ENCODE results near the gene TRAM2. TPM values are rescaled to one million over a fixed set of nuclear protein-coding genes. Genes with fewer than 3 reads are reported as not detected.

Gene TRAM2
- total and polyA plus RNA-seq, 2 donors (not counting 3 experiments of a cell fraction or from before 2014, with no cell fraction given), result 85.7 to 98.6 TPM

- BruUV-seq (replicated peaks), result no TSS peak
- H3K27ac ChIP-seq (ENCODE audit: insufficient read depth, low read depth, low read length), result no peak overlapping the region
- dilution Hi-C loops (cut with MboI; ENCODE audit: extremely low pct_ligation_motif_present, low sequenced_read_pairs), result no loop called here
These were observed 63.0 kb downstream of the TRAM2 start for GRCh38 chr6:52513896-52514295.

GRCh38 chr6:52513464-52513863, 63.4 kb downstream of the TRAM2 start:
- Histone ChIP-seq H3K79me2 (ENCODE audit: control insufficient read depth, insufficient read depth, low read length) (peaks cover 17% of the 10 kb centered on the region), H3K36me3 (ENCODE audit: control insufficient read depth in 2 of 2, extremely low read depth in 1 of 2, insufficient read depth in 2 of 2, low read length in 2 of 2) (peaks cover 19 to 24% of the 10 kb centered on the region in 2 experiments), H3K4me2 (ENCODE audit: insufficient read depth, low read length) (no peak overlapping the region), H4K20me1 (replicated peaks; ENCODE audit: control insufficient read depth, extremely low read depth, insufficient read depth, low read length) (no peaks in the 10 kb centered on the region), H3K9me3 (replicated peaks; ENCODE audit: control insufficient read depth, insufficient read depth, low read length) (no peaks in the 10 kb centered on the region), H3K27ac (ENCODE audit: insufficient read depth, low read depth, low read length) (peak overlapping the region; percentile 89), H3K27me3 (ENCODE audit: control insufficient read depth in 2 of 2, insufficient read depth in 2 of 2, low read length in 2 of 2) (no peaks in the 10 kb centered on the region), H3K9me1 (replicated peaks; ENCODE audit: control insufficient read depth, extremely low read depth, insufficient read depth, low read length) (no peaks in the 10 kb centered on the region), H2AFZ (ENCODE audit: low read depth, low read length) (no peak overlapping the region), H3K4me3 (replicated peaks in 1 of 3; ENCODE audit: insufficient read depth in 1 of 3, low read depth in 1 of 3, low read length in 3 of 3) (no peak overlapping the region), H3K9ac (replicated peaks; ENCODE audit: extremely low read depth, insufficient read depth, low read length) (no peak overlapping the region), H3K4me1 (ENCODE audit: control insufficient read depth, extremely low read depth, insufficient read depth, low read length) (peaks cover 77% of the 10 kb centered on the region)
- ChIA-PET CTCF (interaction anchor here (1.7 to 2.5 kb wide), 5 partner anchors 27 to 139 kb away, joined by 4 to 9 read pairs (median 6); partner anchors contain the start of gene EFHC1), POLR2A (no interaction called here)
- intact Hi-C loops (cut with micrococcal nuclease) (loop anchor here (10.0 kb wide), 1 partner anchor 481 kb away; the partner anchor contains the start of gene GSTA4), dilution Hi-C loops (cut with MboI; ENCODE audit: extremely low pct_ligation_motif_present, low sequenced_read_pairs) (no loop called here)
- FAIRE-seq (no peak), DNase-seq (ENCODE audit: low read depth, low spot score) (no peak)
- BruUV-seq (replicated peaks), result no TSS peak
- TF ChIP-seq, protein P1, sequence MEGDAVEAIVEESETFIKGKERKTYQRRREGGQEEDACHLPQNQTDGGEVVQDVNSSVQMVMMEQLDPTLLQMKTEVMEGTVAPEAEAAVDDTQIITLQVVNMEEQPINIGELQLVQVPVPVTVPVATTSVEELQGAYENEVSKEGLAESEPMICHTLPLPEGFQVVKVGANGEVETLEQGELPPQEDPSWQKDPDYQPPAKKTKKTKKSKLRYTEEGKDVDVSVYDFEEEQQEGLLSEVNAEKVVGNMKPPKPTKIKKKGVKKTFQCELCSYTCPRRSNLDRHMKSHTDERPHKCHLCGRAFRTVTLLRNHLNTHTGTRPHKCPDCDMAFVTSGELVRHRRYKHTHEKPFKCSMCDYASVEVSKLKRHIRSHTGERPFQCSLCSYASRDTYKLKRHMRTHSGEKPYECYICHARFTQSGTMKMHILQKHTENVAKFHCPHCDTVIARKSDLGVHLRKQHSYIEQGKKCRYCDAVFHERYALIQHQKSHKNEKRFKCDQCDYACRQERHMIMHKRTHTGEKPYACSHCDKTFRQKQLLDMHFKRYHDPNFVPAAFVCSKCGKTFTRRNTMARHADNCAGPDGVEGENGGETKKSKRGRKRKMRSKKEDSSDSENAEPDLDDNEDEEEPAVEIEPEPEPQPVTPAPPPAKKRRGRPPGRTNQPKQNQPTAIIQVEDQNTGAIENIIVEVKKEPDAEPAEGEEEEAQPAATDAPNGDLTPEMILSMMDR (IDR thresholded peaks at IDR 0.05; ENCODE audit: extremely low read depth in 1 of 2, insufficient read depth in 1 of 2, low read depth in 1 of 2, low read length in 2 of 2), result no peak
- TF ChIP-seq JUN (IDR thresholded peaks at IDR 0.05; ENCODE audit: borderline replicate concordance, insufficient read depth, insufficient read length, low read depth) (no peak), POLR2A (IDR thresholded peaks at IDR 0.05; ENCODE audit: low read depth, low read length) (no peak)

More at GRCh38 chr6:52513896-52514295, 63.0 kb downstream of the TRAM2 start:
- intact Hi-C loops (cut with micrococcal nuclease), result loop anchor here (10.0 kb wide), 1 partner anchor 481 kb away; the partner anchor contains the start of gene GSTA4
- no peaks in the 10 kb centered on the region for H4K20me1 ChIP-seq (replicated peaks; ENCODE audit: control insufficient read depth, extremely low read depth, insufficient read depth, low read length)
- POLR2A ChIA-PET, result no interaction called here
- H3K4me2 ChIP-seq (ENCODE audit: insufficient read depth, low read length), result no peak overlapping the region
- no peak overlapping the region for H3K4me3 ChIP-seq (replicated peaks in 1 of 3; ENCODE audit: insufficient read depth in 1 of 3, low read depth in 1 of 3, low read length in 3 of 3)
- no peak overlapping the region for H2AFZ ChIP-seq (ENCODE audit: low read depth, low read length)
- no peaks in the 10 kb centered on the region for H3K27me3 ChIP-seq (ENCODE audit: control insufficient read depth in 2 of 2, insufficient read depth in 2 of 2, low read length in 2 of 2)
- peaks cover 21% of the 10 kb centered on the region for H3K79me2 ChIP-seq (ENCODE audit: control insufficient read depth, insufficient read depth, low read length)
- H3K9me3 ChIP-seq (replicated peaks; ENCODE audit: control insufficient read depth, insufficient read depth, low read length), result no peaks in the 10 kb centered on the region
- FAIRE-seq (no peak), DNase-seq (ENCODE audit: low read depth, low spot score) (no peak)
- CTCF ChIA-PET, result interaction anchor here (2.0 kb wide), 1 partner anchor 26 kb away, joined by 6 read pairs; no protein-coding TSS in a partner anchor
- H3K36me3 ChIP-seq (ENCODE audit: control insufficient read depth in 2 of 2, extremely low read depth in 1 of 2, insufficient read depth in 2 of 2, low read length in 2 of 2), result peaks cover 19 to 22% of the 10 kb centered on the region in 2 experiments
- H3K9me1 ChIP-seq (replicated peaks; ENCODE audit: control insufficient read depth, extremely low read depth, insufficient read depth, low read length), result no peaks in the 10 kb centered on the region
- H3K9ac ChIP-seq (replicated peaks; ENCODE audit: extremely low read depth, insufficient read depth, low read length), result no peak overlapping the region
- peaks cover 80% of the 10 kb centered on the region for H3K4me1 ChIP-seq (ENCODE audit: control insufficient read depth, extremely low read depth, insufficient read depth, low read length)
- no peak for TF ChIP-seq JUN (IDR thresholded peaks at IDR 0.05; ENCODE audit: borderline replicate concordance, insufficient read depth, insufficient read length, low read depth)
- no peak for TF ChIP-seq POLR2A (IDR thresholded peaks at IDR 0.05; ENCODE audit: low read depth, low read length)

Measured in endothelial cell of umbilical vein (primary cell).